Right cardiac atrium (tissue), 5 donors: Measurements from ENCODE around the gene RANBP1. TPM values are rescaled to one million over a fixed set of nuclear protein-coding genes. Genes with fewer than 3 reads are reported as not detected.

ENCODE experiments used
- ATAC-seq, 2 donors: fragments of 200-7000 bp; cut with Tn5 transposase; one replicate each; pipeline versions ENCODE4 v1.8.0 to v1.9.1; 2020; ENCODE audit warnings: moderate library complexity in 2 of 2, mild to moderate bottlenecking in 1 of 2
- DNase-seq, 3 donors: peaks; one replicate each; pipeline ENCODE4 v3.0.0-alpha.2; 2020
- H3K27ac ChIP-seq: one replicate; pipeline ENCODE4 v1.5.1; 2013; ENCODE audit warnings: mild to moderate bottlenecking, low read length, control low read depth, moderate library complexity
- H3K27me3 ChIP-seq: one replicate; pipeline ENCODE4 v1.6.1; 2013; ENCODE audit not compliant: control insufficient read depth, insufficient read depth
- H3K4me1 ChIP-seq: one replicate; pipeline ENCODE4 v1.6.1; 2013; ENCODE audit warnings: low read length; ENCODE audit not compliant: control insufficient read depth, insufficient read depth
- H3K4me3 ChIP-seq: one replicate; pipeline ENCODE4 v1.5.1; 2013; ENCODE audit warnings: low read length, control low read depth
- H3K9me3 ChIP-seq: one replicate; pipeline ENCODE4 v1.6.1; 2013; ENCODE audit warnings: low read length; ENCODE audit not compliant: control insufficient read depth
- WGBS: extraction: QIAGEN DNeasy Blood & Tissue Kit; methylation state at CpG from one replicate; pipeline ENCODE4 v1.1.7; 2013; 5-methylcytosine and 5-hydroxymethylcytosine counted together
- intact Hi-C, 4 donors: fragments of 100-400 bp; cut with DNase I; formaldehyde crosslinking; loops; one replicate each; pipeline versions ENCODE4 v1.11.0 to v1.14.0; 2022 to 2023
- polyA plus RNA-seq: library from polyadenylated mRNA; stranded (reverse); fragments of 200-250 nt; gene quantifications from one replicate; pipeline ENCODE4 v1.2.3, GENCODE V29; 2013
- total RNA-seq, 4 donors: library from RNA; stranded (reverse); fragmentation: NEBNext Ultra II Directional; extraction: Animal tissue kit (Norgen Biotek cat#: 25700); gene quantifications; one replicate each; pipeline ENCODE4 v1.2.1, GENCODE V29; 2021
- donor health status: healthy with polysubstance abuse.
- donor health status: DM: no; HTN: yes; CAD: no.
- donor health status: DM: no; HTN: no; CAD: no.
- donor health status: DM: no; HTN: yes; CAD: no; lungs with severe emphysema.
- donor health status: DM: yes; HTN: yes; CAD: no.

RANBP1 gene
- total and polyA plus RNA-seq, 5 donors: 32.5 to 46.8 (median 39.0) TPM

- Histone ChIP-seq H3K27me3 (no peaks in the 10 kb centered on the region), H3K4me1 (no peaks in the 10 kb centered on the region), H3K9me3 (no peaks in the 10 kb centered on the region), H3K4me3 (no peak overlapping the region), H3K27ac (no peak overlapping the region)
- ATAC-seq (no peak), DNase-seq (peak; percentile 8 to 63 (median 44))
- 84% methylated on average over 23 of the region's 23 CpGs for WGBS
- intact Hi-C loops: no loop called here
Measured at GRCh38 chr22:20109411-20110358, 6.2 kb upstream of the RANBP1 start.

- no peaks in the 10 kb centered on the region for H3K27me3 ChIP-seq
- no peak overlapping the region for H3K4me3 ChIP-seq
- no peaks in the 10 kb centered on the region for H3K9me3 ChIP-seq
- intact Hi-C loops: no loop called here
- WGBS: 86% methylated on average over 9 of the region's 9 CpGs
- ATAC-seq (no peak), DNase-seq (peak; percentile 9 to 23 (median 16))
- no peaks in the 10 kb centered on the region for H3K4me1 ChIP-seq
- no peak overlapping the region for H3K27ac ChIP-seq
Measured at GRCh38 chr22:20110359-20110985, 5.4 kb upstream of the RANBP1 start.

GRCh38 chr22:20111045-20111688, 4.7 kb upstream of the RANBP1 start:
- no peaks in the 10 kb centered on the region for H3K4me1 ChIP-seq
- H3K4me3 ChIP-seq: no peak overlapping the region
- DNase-seq (peak; percentile 9 to 47 (median 43)), ATAC-seq (no peak)
- intact Hi-C loops: no loop called here
- no peaks in the 10 kb centered on the region for H3K9me3 ChIP-seq
- H3K27me3 ChIP-seq: no peaks in the 10 kb centered on the region
- 61% methylated on average over 14 of the region's 14 CpGs for WGBS
- H3K27ac ChIP-seq: no peak overlapping the region

- intact Hi-C loops: no loop called here
- 81% methylated on average over 7 of the region's 7 CpGs for WGBS
- ATAC-seq (no peak), DNase-seq (peak; percentile 13 to 44 (median 42))
- no peak overlapping the region for H3K27ac ChIP-seq
- no peaks in the 10 kb centered on the region for H3K27me3 ChIP-seq
- H3K4me1 ChIP-seq: no peaks in the 10 kb centered on the region
- H3K9me3 ChIP-seq: no peaks in the 10 kb centered on the region
- no peak overlapping the region for H3K4me3 ChIP-seq
Measured at GRCh38 chr22:20111689-20112622, 3.9 kb upstream of the RANBP1 start.

- 83% methylated on average over 26 of the region's 26 CpGs for WGBS
- Histone ChIP-seq H3K9me3 (no peaks in the 10 kb centered on the region), H3K27me3 (no peaks in the 10 kb centered on the region), H3K27ac (no peak overlapping the region), H3K4me3 (no peak overlapping the region), H3K4me1 (no peaks in the 10 kb centered on the region)
- intact Hi-C loops: no loop called here
- ATAC-seq: no peak
- peak; percentile 13 to 52 (median 50) for DNase-seq
Measured at GRCh38 chr22:20112623-20113511, 3.0 kb upstream of the RANBP1 start.

GRCh38 chr22:20113551-20114310, 2.2 kb upstream of the RANBP1 start:
- no peak overlapping the region for H3K4me3 ChIP-seq
- DNase-seq (peak; percentile 16 to 59 (median 58)), ATAC-seq (no peak)
- H3K4me1 ChIP-seq: no peaks in the 10 kb centered on the region
- H3K27ac ChIP-seq: no peak overlapping the region
- intact Hi-C loops: no loop called here
- WGBS: 87% methylated on average over 19 of the region's 19 CpGs
- no peaks in the 10 kb centered on the region for H3K27me3 ChIP-seq
- no peaks in the 10 kb centered on the region for H3K9me3 ChIP-seq

GRCh38 chr22:20114506-20115475, 1.1 kb upstream of the RANBP1 start:
- ATAC-seq: no peak
- Histone ChIP-seq H3K27me3 (no peaks in the 10 kb centered on the region), H3K4me1 (no peaks in the 10 kb centered on the region), H3K9me3 (no peaks in the 10 kb centered on the region), H3K4me3 (no peak overlapping the region), H3K27ac (no peak overlapping the region)
- DNase-seq: peak in 2 of 3 donors; percentile 55 to 56
- WGBS: 87% methylated on average over 36 of the region's 36 CpGs
- intact Hi-C loops: no loop called here

GRCh38 chr22:20116376-20116950, 559 bp downstream of the RANBP1 start:
- intact Hi-C loops: no loop called here
- H3K4me1 ChIP-seq: no peaks in the 10 kb centered on the region
- peak overlapping the region; percentile 68 for H3K27ac ChIP-seq
- DNase-seq (peak in 1 of 3 donors; percentile 76), ATAC-seq (peak; percentile 8 to 10)
- H3K27me3 ChIP-seq: no peaks in the 10 kb centered on the region
- peak overlapping the region; percentile 71 for H3K4me3 ChIP-seq
- no peaks in the 10 kb centered on the region for H3K9me3 ChIP-seq
- 12% methylated on average over 27 of the region's 27 CpGs for WGBS
